Ovary (tissue), 9 donors: ENCODE results near the gene MYO1H. TPM values are rescaled to one million over a fixed set of nuclear protein-coding genes. Genes with fewer than 3 reads are reported as not detected.

ENCODE experiments used
- DNase-seq, 5 donors: peaks; one replicate each; pipeline ENCODE4 v3.0.0-alpha.2; 2019 to 2020
- H3K27ac ChIP-seq, 2 donors: fragments of 200-600 bp; one replicate each; pipeline versions ENCODE4 v1.5.1 to v1.8.0; 2019 to 2022
- H3K27me3 ChIP-seq: fragments of 200-600 bp; one replicate; pipeline ENCODE4 v1.8.0; 2022
- H3K36me3 ChIP-seq: fragments of 200-600 bp; sonication (generic); one replicate; pipeline ENCODE4 v1.5.1; 2019
- H3K4me1 ChIP-seq: one replicate; pipeline ENCODE4 v1.8.1; 2013; ENCODE audit warnings: mild to moderate bottlenecking, moderate library complexity; ENCODE audit not compliant: insufficient read depth
- H3K4me3 ChIP-seq: fragments of 200-600 bp; sonication (generic); one replicate; pipeline ENCODE4 v1.5.1; 2017
- H3K9me3 ChIP-seq, 2 donors: fragments of 200-600 bp in 1 of 2; sonication (generic) in 1 of 2; one replicate each; pipeline versions ENCODE4 v1.5.1 to v1.8.1; 2013 to 2019; ENCODE audit warnings: mild to moderate bottlenecking in 1 of 2, moderate library complexity in 1 of 2
- CTCF ChIP-seq, 3 donors: fragments of 450-650 bp in 2 of 3; fragments of 200-600 bp in 1 of 3; IDR thresholded peaks; one replicate each; pipeline versions ENCODE4 v1.5.1 to v1.8.0; 2016 to 2022; ENCODE audit warnings: antibody characterized with exemption in 3 of 3, mild to moderate bottlenecking in 1 of 3
- EP300 ChIP-seq: sonication (generic); formaldehyde crosslinking; IDR thresholded peaks from one replicate; pipeline ENCODE4 v1.6.1; 2017; ENCODE audit warnings: antibody characterized with exemption
- POLR2A ChIP-seq: fragments of 450-650 bp; IDR thresholded peaks from one replicate; pipeline ENCODE4 v1.6.1; 2017; ENCODE audit warnings: antibody characterized with exemption, mild to moderate bottlenecking, moderate library complexity
- WGBS, 3 donors: extraction: QIAGEN DNeasy Blood & Tissue Kit in 1 of 3; methylation state at CpG; one replicate each; pipeline versions ENCODE4 v1.1.5 to v1.1.7; 2013 to 2017; 5-methylcytosine and 5-hydroxymethylcytosine counted together
- intact Hi-C, 4 donors: fragments of 100-400 bp; cut with DNase I; formaldehyde crosslinking; loops; one replicate each; pipeline versions ENCODE4 v1.11.0 to v1.15.1; 2022 to 2023
- polyA plus RNA-seq, 2 donors: library from polyadenylated mRNA; stranded (reverse); fragments of 200-250 nt in 1 of 2; fragments of 350-450 nt in 1 of 2; fragmentation: Illumina TruSeq in 1 of 2; extraction: RNeasy Lipid Tissue Mini Kit (QIAGEN cat#74804) in 1 of 2; gene quantifications; one replicate each; pipeline ENCODE4 v1.2.3, GENCODE V29; 2013 to 2014
- total RNA-seq, 7 donors: library from RNA; depleted of rRNA in 2 of 7; stranded (reverse); fragments of >200 nt in 2 of 7; fragmentation: NEBNext Ultra II Directional in 3 of 7; extraction: Animal tissue kit (Norgen Biotek cat#: 25700) in 3 of 7; gene quantifications; one replicate each; pipeline versions ENCODE4 v1.1.0 to v1.2.4, GENCODE V29; 2016 to 2023
- donor health status: DM: no; HTN: no; CAD: no; lungs with moderate emphysema.
- donor health status: DM: no; HTN: no; CAD: no.
- donor health status: Bipolar disorder and iron deficiency.
- donor health status: DM: yes; HTN: yes; CAD: no.
- donor health status: DM: no; HTN: no; CAD: no.
- donor health status: DM: yes; HTN: yes; CAD: no.

The MYO1H gene
- total and polyA plus RNA-seq, 9 donors, result 0.12 to 0.34 (median 0.12) TPM; not detected in 6

GRCh38 chr12:109418848-109419480, 71.3 kb downstream of the MYO1H start:
- no peak for DNase-seq
- no peak overlapping the region for H3K4me3 ChIP-seq
- H3K27ac ChIP-seq, result no peak overlapping the region
- no peaks in the 10 kb centered on the region for H3K36me3 ChIP-seq
- H3K4me1 ChIP-seq, result no peaks in the 10 kb centered on the region
- H3K9me3 ChIP-seq, result no peaks in the 10 kb centered on the region
- no peak for TF ChIP-seq CTCF (IDR thresholded peaks at IDR 0.05)
- no peak for TF ChIP-seq EP300
- no peak for TF ChIP-seq POLR2A
- no peaks in the 10 kb centered on the region for H3K27me3 ChIP-seq
- intact Hi-C loops, result no loop called here
- 48 to 71% (median 50%) methylated on average over 4 of the region's 4 CpGs for WGBS, 3 donors

GRCh38 chr12:109421355-109422087, 73.8 kb downstream of the MYO1H start:
- WGBS, 3 donors, result 71 to 82% (median 77%) methylated on average over 8 of the region's 8 CpGs
- Histone ChIP-seq H3K27me3 (no peaks in the 10 kb centered on the region), H3K9me3 (no peaks in the 10 kb centered on the region), H3K27ac (no peak overlapping the region), H3K4me3 (no peak overlapping the region), H3K4me1 (no peaks in the 10 kb centered on the region), H3K36me3 (no peaks in the 10 kb centered on the region)
- intact Hi-C loops, result loop anchor here in 1 of 4 donors (10.0 kb wide), 1 partner anchor 363 kb away; no protein-coding TSS in a partner anchor
- no peak for DNase-seq
- TF ChIP-seq CTCF (IDR thresholded peaks at IDR 0.05) (no peak), POLR2A (no peak), EP300 (no peak)

GRCh38 chr12:109422251-109422650, 74.6 kb downstream of the MYO1H start:
- no peaks in the 10 kb centered on the region for H3K27me3 ChIP-seq
- H3K9me3 ChIP-seq, result no peaks in the 10 kb centered on the region
- intact Hi-C loops, result loop anchor here in 1 of 4 donors (10.0 kb wide), 1 partner anchor 363 kb away; no protein-coding TSS in a partner anchor
- no peaks in the 10 kb centered on the region for H3K36me3 ChIP-seq
- no peak overlapping the region for H3K4me3 ChIP-seq
- WGBS, 3 donors, result 31 to 50% (median 46%) methylated on average over 10 of the region's 10 CpGs
- H3K4me1 ChIP-seq, result no peaks in the 10 kb centered on the region
- TF ChIP-seq EP300, result no peak
- TF ChIP-seq POLR2A, result no peak
- no peak for TF ChIP-seq CTCF (IDR thresholded peaks at IDR 0.05)
- no peak overlapping the region for H3K27ac ChIP-seq
- DNase-seq, result no peak

GRCh38 chr12:109423392-109423791, 75.7 kb downstream of the MYO1H start:
- H3K4me1 ChIP-seq, result no peaks in the 10 kb centered on the region
- intact Hi-C loops, result loop anchor here in 1 of 4 donors (10.0 kb wide), 1 partner anchor 361 kb away; no protein-coding TSS in a partner anchor
- H3K36me3 ChIP-seq, result no peaks in the 10 kb centered on the region
- H3K4me3 ChIP-seq, result no peak overlapping the region
- WGBS, 3 donors, result 86 to 90% (median 86%) methylated on average over 9 of the region's 9 CpGs
- no peaks in the 10 kb centered on the region for H3K27me3 ChIP-seq
- TF ChIP-seq POLR2A (no peak), EP300 (no peak), CTCF (IDR thresholded peaks at IDR 0.05) (no peak)
- H3K27ac ChIP-seq, result no peak overlapping the region
- no peaks in the 10 kb centered on the region for H3K9me3 ChIP-seq
- no peak for DNase-seq
